Activated CD4-positive, alpha-beta T cell treated with anti-CD3 and anti-CD28 coated beads, Interleukin-2, Interleukin-4, amounts not matched to agents 100 ng/mL and 50 ng/mL, durations not matched to agents 16 hours and 8 hours (primary cell): ENCODE measurements around the gene CRTC1.

Experiments
- DNase-seq: peaks from one replicate; pipeline ENCODE4 v3.0.0-alpha.2; 2020; ENCODE audit warnings: low spot score

CRTC1 gene

DNA sequence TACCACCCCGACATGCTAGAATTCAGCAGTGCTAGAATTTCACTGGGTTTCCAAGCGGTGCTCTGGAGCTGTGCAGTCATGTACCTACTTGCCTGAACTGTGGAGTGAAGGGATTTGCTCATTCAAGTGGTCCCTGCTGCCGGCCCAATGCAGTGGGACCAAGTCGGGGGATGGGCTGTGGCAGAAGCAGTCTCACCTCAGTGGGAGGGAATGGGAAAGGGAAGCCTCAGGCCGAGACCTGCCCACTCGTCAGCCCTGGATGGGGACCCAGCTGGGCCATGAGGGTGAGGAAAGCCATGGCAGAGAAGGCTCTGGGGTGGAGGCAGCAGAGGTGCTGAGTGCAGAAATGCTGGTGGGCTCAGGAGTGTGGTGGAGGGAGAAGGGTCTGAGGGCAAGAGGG is 31.7 kb upstream of the CRTC1 start:
- no peak for DNase-seq

DNA sequence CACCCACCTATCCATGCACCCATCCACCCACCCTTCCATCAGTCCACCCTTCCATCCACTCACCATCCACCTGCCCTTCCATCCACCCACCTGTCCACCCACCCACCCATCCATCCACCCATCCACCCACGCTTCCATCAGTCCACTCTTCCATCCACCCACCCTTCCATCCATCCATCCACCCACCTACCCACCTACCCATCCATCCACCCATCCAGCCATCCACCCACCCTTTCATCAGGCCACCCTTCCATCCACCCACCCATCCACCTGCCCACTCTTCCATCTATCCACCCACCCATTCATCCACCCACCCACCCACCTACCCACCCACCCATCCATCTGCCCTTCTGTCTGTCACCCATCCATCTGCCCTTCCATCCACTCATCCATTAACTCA is 29.6 kb upstream of the CRTC1 start:
- no peak for DNase-seq

DNA sequence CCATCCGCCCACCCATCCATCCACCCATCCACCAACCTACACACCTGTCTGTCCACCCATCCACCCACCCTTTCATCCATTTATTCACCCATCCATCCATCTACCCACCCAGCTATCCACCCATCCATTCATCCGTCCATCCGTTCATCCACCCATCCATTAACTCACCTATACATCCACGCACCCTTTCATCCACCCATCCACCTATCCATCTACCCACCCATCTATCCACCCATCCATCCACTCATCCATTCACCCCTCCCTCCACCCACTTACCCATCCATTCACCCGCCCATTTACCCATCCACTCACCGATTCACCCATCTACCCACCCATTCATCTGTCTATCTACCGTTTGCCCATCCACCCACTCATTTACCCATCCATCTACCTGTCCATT is 29.0 kb upstream of the CRTC1 start:
- DNase-seq, result no peak

DNA sequence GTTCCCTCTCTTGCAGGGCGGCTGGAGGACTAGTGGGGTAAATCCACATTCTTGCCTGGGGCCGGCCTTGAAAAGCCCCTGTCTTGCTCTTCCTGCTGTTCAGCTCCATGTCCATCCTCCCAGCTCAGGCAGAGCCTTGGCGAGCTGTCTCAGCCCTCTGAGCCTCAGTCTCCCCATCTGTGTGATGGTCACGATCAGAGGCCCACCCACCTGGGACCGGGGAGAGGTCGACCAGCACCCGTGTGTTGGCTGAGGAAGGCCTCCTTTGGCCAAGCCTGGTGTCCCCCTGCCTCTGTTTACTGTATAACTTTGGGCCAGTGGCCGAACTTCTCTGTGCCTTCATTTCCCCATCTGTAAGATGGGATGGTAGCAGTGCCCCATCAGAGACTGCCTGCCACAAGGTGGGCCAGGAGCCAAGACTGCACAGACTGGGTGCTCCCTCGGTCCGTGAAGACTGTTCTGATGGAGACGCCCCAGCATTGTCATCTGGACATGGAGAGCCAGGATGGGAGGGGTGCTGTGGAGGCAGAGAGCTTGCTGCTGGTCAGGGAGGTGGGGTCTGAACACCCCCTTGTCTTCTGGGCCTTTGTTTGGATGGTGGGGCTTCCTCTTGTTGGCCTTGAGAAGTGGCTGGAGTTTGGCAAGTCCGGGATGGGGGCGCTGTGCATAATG is 28.2 kb upstream of the CRTC1 start:
- DNase-seq, result no peak

DNA sequence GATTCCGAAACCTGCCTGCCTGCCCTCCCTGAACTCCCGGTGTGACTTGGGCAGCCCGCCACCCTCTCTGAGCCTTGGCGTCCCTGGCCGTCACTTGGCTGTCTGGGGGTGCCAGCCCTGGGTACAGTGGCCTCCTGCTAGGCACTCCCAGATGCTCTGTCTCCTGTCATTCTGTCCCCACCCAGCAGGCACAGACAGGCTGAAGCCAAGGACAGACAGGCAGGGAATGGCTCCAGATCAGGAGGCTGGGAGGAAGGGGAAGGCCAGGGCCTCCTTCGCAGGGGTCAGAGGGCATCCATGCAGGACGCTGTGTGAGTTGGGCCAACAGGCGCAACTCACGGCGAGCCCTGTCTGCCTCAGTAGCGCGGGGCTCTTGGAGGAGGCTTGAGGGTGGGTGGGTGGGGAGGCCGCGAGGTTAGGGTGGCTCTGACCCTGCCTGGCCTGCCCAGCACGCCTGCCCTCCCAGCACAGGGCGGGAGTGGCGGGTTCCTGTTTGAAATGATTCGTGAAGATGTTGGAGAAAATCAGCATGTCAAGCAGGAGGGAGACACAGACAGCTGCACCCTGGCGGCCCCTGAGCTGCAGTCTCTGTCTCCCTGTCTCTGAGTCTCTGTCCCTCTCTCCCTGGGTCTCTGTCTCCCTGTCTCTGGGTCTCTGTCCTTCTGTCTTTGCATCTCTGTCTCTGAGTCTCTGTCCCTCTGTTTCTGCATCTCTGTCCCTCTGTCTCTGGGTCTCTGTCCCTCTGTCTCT is 27.0 kb upstream of the CRTC1 start:
- no peak for DNase-seq

DNA sequence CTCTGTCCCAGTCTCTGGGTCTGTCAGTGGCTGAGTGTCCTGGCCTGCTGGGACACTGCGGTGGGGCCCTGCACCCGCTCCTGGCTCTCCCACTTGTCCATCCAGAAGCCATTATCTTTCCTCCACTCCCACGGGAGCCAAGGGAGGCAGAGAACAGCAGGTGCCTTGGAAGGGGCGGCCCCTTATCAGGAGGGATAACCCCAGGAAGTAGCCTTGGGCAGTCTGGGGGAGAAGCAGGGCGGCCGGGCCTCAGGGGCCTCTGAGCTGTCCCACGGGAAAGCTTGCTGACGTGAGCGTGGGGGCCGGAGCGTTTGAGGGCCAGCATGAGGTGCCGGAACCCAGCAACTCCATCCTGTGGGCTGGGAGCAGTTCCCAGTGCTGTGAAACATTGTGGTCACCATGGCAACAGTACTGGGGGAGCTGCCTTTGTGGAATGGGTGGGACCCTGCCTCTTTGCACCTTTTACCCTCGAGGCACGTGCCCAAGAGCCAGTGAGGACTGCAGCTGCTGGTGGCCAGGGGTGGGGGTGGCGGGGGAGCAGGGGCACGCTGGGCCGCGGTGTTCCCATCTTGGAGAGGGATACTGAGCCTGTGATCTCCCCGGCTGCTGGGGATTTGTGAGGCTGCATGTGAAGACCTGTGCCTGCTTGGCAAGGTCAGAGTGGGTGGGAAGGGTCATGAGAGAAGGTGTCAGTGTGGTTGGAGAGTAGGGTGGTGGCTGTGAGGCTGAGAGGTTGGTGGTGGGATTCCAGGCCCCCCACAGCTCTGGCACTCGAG is 25.7 kb upstream of the CRTC1 start:
- DNase-seq, result no peak

DNA sequence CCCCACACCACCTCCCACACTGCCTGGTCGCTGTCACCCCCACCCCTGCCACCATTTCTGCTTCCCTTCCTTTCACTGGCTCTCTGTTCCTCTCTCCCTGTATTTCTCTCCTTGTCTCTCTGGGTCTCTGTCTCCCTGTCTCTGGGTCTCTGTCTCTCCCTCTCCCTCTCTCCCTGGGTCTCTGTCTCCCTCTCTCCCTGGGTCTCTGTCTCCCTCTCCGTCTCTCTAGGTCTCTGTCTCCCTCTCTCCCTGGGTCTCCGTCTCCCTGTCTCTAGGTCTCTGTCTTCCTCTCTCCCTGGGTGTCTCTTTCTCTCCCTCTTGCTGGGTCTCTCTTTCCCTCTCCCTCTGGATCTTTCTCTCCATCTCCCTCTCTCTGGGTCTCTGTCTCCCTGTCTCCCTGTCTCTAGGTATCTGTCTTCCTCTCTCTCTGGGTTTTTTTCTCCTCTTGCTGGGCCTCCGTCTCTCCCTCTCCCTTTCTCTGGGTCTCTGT is 25.1 kb upstream of the CRTC1 start:
- DNase-seq, result no peak

DNA sequence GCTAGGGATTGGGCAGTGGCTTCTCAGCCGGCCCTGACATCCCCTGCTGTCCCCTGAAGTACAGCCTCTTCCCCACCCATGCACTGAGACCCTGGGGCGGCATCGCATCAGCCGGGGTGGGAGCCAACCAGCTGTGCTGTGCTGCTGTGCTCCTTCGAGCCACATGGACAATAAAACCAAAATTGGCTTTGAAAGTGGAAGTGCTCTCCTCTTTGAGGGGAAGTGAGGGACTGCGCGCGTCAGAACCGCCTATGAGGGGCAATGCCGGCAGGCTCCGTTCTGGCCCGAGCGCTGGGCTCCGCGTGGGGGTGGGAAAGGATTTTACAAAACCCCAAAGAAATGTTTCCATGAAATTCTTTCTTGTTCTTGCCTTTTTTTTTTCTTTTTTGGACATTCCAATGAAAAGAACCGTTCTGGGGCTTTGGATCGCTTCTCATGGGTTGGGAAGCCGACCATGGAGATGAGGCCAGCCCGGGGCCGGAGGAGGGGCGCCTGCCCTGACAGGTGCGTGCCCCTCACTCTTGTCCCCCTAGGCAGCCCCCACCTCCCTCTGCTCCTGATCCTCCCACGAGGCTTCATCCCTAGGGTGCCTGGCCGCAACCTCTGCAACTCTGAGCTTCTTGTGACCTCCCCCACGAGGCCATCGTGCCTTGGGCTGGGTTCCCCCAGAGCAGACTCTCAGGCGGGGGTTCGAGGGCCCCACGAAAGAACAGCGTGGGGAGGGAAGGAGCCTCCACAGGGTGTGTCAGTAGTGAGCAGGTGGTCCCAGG is 24.0 kb upstream of the CRTC1 start:
- no peak for DNase-seq

DNA sequence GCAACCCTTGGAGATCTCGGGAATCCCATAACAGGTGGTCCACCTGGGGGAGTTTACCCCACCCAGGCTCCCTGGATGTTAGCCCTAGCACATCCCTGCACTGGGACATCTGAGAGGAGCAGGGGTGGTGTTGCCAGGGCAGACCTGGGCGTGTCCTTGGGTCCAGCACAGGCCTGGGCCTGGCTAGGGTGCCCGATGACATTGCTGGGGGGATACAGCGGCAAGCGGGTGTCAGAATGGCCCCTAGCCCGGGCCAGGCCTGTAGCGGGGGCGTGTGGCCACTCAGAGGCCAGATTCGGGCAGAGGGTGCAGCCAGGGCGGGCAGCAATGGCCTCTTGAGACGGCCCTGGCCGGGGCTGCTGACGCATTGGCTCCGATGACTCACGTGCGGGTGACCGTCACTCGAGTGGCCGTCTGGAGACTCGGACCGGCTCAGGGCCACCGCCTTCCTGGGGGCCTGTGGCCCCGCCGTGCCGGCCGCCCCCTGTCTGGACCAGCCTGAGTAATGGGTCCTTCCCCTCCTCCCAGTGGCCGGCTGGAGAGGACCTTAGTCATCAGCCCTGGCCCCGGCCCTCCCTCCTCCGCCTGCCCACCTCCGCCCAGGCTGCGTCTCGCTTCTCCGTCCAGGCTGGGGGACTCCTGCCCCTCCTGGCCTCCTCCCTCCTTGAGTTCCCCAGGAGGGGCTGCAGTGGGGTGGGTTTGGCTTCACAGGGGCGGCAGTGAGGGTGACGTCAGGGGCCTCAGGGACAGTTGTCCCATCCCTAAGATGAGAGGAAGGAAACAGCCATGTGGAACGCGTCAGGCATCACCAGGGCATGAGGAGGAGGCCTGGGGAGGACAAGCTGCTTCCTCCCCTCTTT is 23.2 kb upstream of the CRTC1 start:
- DNase-seq, result no peak

DNA sequence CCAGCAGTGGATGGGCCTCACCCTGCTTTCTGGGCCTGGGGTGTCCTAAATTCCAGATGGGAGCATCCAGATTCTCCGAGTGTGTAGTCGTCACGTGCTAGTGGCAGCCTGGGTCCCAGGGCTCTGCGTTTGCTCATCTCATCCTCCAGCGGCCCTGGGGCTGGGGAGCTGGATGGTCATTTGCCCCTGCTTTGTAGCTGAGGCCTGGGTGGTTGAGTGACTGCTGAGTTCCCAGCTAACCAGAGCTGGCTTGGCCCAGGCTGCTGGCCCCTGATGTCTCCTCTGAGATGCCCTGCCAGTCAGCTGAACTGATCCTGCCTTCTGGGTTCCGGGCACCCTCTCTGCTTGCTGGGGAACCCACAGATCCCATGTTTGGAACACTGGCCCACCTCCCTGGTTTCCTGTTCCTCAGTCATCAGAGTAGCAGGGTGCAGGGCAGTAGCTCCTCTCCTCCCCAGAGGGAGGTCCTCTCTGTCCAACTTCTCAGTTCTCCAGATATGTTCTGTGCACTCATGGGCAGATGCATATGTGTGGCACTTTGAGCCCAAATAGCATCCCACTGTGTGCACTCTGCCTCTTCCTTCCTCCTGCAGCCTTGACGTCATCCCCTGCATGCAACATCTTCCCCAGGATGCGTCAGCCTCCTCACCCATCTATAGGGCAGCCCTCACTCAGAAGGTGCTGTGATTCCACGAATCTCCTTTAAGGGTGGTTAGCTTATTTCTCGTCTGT is 22.4 kb upstream of the CRTC1 start:
- DNase-seq, result no peak

DNA sequence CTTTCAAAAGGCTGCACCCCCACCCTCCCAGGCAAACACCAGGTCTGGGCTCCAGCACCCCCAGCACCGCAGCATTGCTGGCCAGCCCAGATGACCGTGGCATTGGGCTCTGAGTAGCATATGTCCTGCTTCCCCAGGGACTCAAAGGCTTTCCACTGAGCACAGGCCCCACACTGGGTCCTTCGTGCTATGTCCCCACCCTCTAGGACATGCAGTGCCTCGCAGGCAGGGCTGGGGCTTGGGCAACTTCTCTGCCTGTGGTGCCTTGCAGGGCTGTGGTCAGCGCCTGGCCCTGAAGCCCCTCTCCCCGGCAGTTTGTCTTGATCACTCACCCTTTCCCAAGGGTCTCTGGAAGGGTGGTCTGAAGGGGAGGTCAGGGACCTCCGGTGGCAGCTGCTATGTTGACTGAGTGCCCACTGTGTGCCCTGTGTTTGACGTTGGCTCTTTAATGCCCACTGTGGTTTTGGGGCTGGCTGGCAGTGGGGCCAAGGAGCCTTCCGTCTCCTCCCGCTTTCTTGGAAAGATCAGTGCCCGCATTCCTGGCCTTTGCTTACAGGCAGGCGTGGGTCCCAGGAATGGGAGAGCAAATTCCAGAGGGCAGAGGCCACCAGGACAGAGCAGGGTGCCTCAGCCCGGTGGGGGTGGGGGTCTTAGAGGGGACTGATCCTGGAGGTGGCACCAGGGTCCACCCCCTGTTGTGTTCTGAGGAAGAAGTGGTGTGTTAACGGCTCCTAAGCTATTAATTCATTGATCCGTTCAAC is 20.3 kb upstream of the CRTC1 start:
- no peak for DNase-seq

DNA sequence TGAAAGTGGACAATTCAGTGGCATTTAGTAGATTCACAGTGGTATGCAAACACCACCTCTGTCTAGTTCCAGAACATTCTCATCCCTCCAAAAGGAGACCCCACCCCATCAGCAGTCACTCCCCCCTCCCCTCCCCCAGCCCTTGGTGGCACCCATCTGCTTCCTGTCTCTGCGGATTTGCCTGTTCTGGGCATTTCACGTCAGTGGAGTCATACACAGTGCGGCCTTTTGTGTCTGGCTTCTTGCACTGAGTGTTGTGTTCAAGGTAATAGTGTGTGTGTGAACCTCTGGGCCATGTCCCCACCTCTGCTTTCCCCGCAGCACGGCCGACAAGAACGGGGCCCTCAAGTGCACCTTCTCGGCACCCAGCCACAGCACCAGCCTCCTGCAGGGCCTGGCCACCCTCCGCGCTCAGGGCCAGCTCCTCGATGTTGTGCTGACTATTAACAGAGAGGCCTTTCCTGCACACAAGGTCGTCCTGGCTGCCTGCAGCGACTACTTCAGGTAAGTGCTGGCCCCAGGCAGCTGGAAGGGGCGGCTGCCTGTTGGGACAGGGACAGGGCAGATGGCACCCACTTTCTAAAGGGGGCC is 19.4 kb upstream of the CRTC1 start:
- DNase-seq, result no peak

DNA sequence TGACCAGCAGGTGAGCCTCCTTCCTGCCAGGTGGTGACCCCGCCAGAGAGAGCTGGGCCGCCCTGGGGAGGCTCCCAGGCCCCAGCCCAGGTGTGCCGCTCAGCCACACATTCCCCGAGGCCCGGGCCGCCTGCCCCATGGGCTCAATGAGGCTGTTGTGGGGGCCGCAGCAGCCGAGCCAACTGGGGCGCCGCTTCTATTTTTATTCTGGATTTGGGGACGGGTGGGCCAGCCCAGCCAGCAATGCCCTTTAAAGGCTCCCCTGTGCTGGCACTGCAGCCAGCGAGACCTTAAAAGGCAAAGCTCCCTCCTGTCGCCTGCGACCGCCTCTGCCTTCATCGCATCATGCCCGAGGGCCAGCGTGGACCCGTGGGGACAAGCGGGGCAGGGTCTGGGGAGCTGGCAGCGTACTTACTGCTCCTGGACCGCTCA is 17.7 kb upstream of the CRTC1 start:
- no peak for DNase-seq

DNA sequence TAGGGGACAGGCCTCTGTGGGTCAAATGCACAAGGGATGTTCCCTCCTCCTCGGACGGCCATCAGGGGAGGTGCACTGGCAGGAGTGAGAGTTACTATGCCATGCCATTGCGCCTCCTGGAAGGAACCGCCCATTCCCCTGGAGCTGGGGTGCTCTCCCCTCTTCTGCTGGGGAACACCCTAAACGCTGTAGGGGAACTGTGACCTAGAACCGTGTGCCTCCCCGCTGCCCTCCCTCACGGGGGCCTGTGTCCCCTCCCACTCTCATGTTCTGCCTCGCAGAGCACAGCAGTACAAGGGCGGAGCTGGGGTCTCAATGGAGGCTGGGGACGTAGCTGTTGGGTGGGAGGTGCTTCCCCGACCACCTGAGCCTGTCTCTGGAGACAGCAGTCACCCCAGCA is 17.2 kb upstream of the CRTC1 start:
- DNase-seq, result no peak

DNA sequence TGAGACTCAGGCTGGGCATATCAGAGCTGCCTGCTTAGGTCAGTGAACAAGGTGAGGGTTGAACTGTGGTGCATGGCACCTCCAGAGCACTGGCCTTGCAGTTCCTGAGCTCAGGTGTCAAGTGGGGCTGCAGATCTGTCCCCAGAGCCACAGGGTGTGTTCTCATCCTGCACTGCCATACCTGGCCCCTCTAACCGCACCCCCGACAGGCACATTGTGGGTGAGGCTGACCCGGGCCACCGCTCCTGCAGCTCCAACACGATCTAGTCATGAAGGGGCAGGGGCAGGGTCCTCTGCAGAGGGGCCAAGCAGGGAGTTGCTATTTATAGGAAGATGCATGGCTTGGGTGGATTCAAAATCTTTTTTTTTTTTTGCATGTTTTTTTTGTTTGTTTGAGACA is 16.7 kb upstream of the CRTC1 start:
- DNase-seq, result no peak

DNA sequence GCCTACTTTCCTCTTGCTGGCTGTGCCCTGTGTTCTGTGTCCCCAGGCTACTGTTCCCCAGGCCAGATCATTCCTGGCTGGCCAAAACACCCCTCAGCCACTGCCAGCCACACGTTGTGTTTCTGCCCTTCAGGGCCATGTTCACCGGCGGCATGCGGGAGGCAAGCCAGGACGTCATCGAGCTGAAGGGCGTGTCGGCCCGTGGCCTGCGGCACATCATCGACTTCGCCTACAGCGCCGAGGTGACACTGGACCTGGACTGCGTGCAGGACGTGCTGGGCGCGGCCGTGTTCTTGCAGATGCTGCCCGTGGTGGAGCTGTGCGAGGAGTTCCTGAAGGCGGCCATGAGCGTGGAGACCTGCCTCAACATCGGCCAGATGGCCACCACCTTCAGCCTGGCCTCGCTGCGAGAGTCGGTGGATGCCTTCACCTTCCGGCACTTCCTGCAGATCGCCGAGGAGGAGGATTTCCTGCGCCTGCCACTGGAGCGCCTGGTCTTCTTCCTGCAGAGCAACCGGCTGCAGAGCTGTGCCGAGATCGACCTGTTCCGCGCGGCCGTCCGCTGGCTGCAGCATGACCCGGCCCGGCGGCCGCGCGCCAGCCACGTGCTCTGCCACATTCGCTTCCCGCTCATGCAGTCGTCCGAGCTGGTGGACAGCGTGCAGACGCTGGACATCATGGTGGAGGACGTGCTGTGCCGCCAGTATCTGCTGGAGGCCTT is 15.8 kb upstream of the CRTC1 start:
- no peak for DNase-seq

DNA sequence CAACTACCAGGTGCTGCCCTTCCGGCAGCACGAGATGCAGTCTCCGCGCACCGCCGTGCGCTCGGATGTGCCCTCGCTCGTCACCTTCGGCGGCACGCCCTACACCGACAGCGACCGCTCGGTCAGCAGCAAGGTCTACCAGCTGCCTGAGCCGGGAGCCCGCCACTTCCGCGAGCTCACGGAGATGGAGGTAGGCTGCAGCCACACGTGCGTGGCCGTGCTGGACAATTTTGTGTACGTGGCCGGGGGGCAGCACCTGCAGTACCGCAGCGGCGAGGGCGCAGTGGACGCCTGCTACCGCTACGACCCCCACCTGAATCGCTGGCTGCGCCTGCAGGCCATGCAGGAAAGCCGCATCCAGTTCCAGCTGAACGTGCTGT is 15.2 kb upstream of the CRTC1 start:
- no peak for DNase-seq

DNA sequence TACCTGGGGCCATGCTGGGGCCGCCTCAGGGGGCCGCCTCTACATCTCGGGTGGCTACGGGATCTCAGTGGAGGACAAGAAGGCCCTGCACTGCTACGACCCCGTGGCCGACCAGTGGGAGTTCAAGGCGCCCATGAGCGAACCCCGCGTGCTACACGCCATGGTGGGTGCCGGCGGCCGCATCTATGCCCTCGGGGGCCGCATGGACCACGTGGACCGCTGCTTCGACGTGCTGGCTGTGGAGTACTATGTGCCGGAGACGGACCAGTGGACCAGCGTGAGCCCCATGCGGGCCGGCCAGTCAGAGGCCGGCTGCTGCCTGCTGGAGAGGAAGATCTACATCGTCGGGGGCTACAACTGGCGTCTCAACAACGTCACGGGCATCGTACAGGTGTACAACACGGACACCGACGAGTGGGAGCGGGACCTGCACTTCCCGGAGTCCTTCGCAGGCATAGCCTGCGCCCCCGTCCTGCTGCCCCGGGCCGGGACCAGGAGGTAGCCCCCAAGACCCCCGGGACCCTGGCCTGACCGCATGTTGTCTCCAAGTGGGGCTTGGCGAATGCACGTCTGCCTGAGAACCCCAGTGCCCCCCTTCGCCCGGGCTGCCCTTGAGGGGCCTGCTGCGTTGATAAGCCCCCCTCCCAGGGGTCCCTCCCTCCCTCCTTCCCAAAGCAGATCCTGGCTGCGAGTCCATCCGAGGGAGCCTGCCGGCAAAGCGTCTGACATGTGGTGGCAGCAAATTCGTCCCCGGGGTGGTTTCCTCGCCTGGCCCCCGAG is 14.5 kb upstream of the CRTC1 start:
- no peak for DNase-seq
